OCI-LY1 (cell line): Measurements from ENCODE around the gene TENT4A.

Experiments
- H2AFZ ChIP-seq: fragments of 200-600 bp; sonication (generic), shearing (Covaris generic); 2 replicates; pipeline ENCODE4 v1.6.0; 2014; ENCODE audit warnings: antibody characterized with exemption, mild to moderate bottlenecking, low read length
- H3F3A ChIP-seq: fragments of 200-600 bp; sonication (generic), shearing (Covaris generic); 2 replicates; pipeline ENCODE4 v1.6.0; 2014; ENCODE audit warnings: mild to moderate bottlenecking, antibody characterized with exemption, low read length, moderate library complexity; ENCODE audit not compliant: insufficient read depth
- H3K27ac ChIP-seq: fragments of 200-600 bp; sonication (generic); 2 replicates; pipeline ENCODE4 v1.5.1; 2014; ENCODE audit warnings: low read length, mixed run types, mild to moderate bottlenecking, low read depth; ENCODE audit not compliant: poor library complexity, severe bottlenecking
- H3K27me3 ChIP-seq: fragments of 200-600 bp; sonication (generic); 2 replicates; pipeline ENCODE4 v1.6.0; 2014; ENCODE audit warnings: antibody characterized with exemption, mild to moderate bottlenecking, low read length, moderate library complexity; ENCODE audit not compliant: insufficient read depth
- H3K36me3 ChIP-seq: fragments of 200-600 bp; sonication (generic); 2 replicates; pipeline ENCODE4 v1.6.1; 2014; ENCODE audit warnings: mild to moderate bottlenecking, antibody characterized with exemption, low read length, moderate library complexity, mixed read lengths; ENCODE audit not compliant: insufficient read depth
- H3K4me1 ChIP-seq: fragments of 200-600 bp; sonication (generic); 2 replicates; pipeline ENCODE4 v1.5.1; 2014; ENCODE audit warnings: mild to moderate bottlenecking, low read length, moderate library complexity; ENCODE audit not compliant: insufficient read depth, severe bottlenecking
- H3K4me2 ChIP-seq: fragments of 200-600 bp; sonication (generic), shearing (Covaris generic); 2 replicates; pipeline ENCODE4 v1.6.1; 2014; ENCODE audit warnings: low read length
- H3K4me3 ChIP-seq: fragments of 200-600 bp; sonication (generic); 2 replicates; pipeline ENCODE4 v1.5.1; 2014; ENCODE audit warnings: low read length, low read depth, mild to moderate bottlenecking, mixed read lengths; ENCODE audit not compliant: poor library complexity, severe bottlenecking
- H3K79me2 ChIP-seq: fragments of 200-600 bp; shearing (Covaris generic); 2 replicates; pipeline ENCODE4 v1.6.1; 2016; ENCODE audit warnings: mixed run types, low read length, mixed read lengths; ENCODE audit not compliant: insufficient read depth
- H3K9ac ChIP-seq: fragments of 200-600 bp; sonication (generic), shearing (Covaris generic); 2 replicates; pipeline ENCODE4 v1.6.1; 2014; ENCODE audit warnings: mild to moderate bottlenecking, low read length, mixed read lengths
- H3K9me2 ChIP-seq: fragments of 200-600 bp; sonication (generic), shearing (Covaris generic); 2 replicates; pipeline ENCODE4 v1.6.1; 2014; ENCODE audit warnings: low read depth, mild to moderate bottlenecking, low read length, mixed read lengths
- H3K9me3 ChIP-seq: fragments of 200-600 bp; shearing (Covaris generic); 2 replicates; pipeline ENCODE4 v1.6.1; 2014; ENCODE audit warnings: low read length, mixed read lengths
- H4K20me1 ChIP-seq: fragments of 200-600 bp; sonication (generic), shearing (Covaris generic); 2 replicates; pipeline ENCODE4 v1.6.0; 2016; ENCODE audit warnings: mild to moderate bottlenecking, low read length; ENCODE audit not compliant: insufficient read depth
- CTCF ChIP-seq: fragments of 200-600 bp; sonication (generic), shearing (Covaris generic); IDR thresholded peaks from 2 replicates; pipeline ENCODE4 v1.5.1; 2017; ENCODE audit warnings: mild to moderate bottlenecking, antibody characterized with exemption, low read length, moderate library complexity, mixed read lengths
- EZH2 ChIP-seq: fragments of 200-600 bp; sonication (generic), shearing (Covaris generic); IDR thresholded peaks from 2 replicates; pipeline ENCODE4 v1.8.0; 2017; ENCODE audit warnings: borderline replicate concordance, mixed run types, mild to moderate bottlenecking, antibody characterized with exemption, low read length, moderate library complexity, mixed read lengths

Gene TENT4A

GRCh38 chr5:6775571-6775970 is 62.3 kb downstream of the TENT4A start:
- Histone ChIP-seq H3K9me2 (no peaks in the 10 kb centered on the region), H3K4me3 (no peak overlapping the region), H2AFZ (no peak overlapping the region), H3K36me3 (no peaks in the 10 kb centered on the region), H3K9me3 (no peaks in the 10 kb centered on the region), H3K27me3 (no peaks in the 10 kb centered on the region; the same call in 1 of the 2 replicates), H3K4me1 (no peaks in the 10 kb centered on the region), H3K4me2 (no peak overlapping the region), H3K9ac (no peak overlapping the region), H3F3A (no peaks in the 10 kb centered on the region), H3K79me2 (no peaks in the 10 kb centered on the region), H4K20me1 (no peaks in the 10 kb centered on the region), H3K27ac (no peak overlapping the region)
- TF ChIP-seq CTCF = no peak
- TF ChIP-seq EZH2 = no peak

GRCh38 chr5:6780802-6781391 is 67.7 kb downstream of the TENT4A start:
- Histone ChIP-seq H3K4me3 (no peak overlapping the region), H2AFZ (no peak overlapping the region)

GRCh38 chr5:6781716-6782115 is 68.5 kb downstream of the TENT4A start:
- no peaks in the 10 kb centered on the region for H3K36me3 ChIP-seq
- no peaks in the 10 kb centered on the region for H3K4me1 ChIP-seq
- H3K9me3 ChIP-seq = no peaks in the 10 kb centered on the region
- no peaks in the 10 kb centered on the region for H3K9me2 ChIP-seq
- no peak overlapping the region for H3K9ac ChIP-seq
- no peak overlapping the region for H3K4me2 ChIP-seq
- no peaks in the 10 kb centered on the region; the same call in 1 of the 2 replicates for H3K27me3 ChIP-seq
- no peaks in the 10 kb centered on the region for H3K79me2 ChIP-seq
- no peaks in the 10 kb centered on the region for H4K20me1 ChIP-seq
- no peak overlapping the region for H2AFZ ChIP-seq
- no peak overlapping the region for H3K4me3 ChIP-seq
- H3K27ac ChIP-seq = no peak overlapping the region
- TF ChIP-seq CTCF = no peak
- no peak for TF ChIP-seq EZH2
- no peaks in the 10 kb centered on the region for H3F3A ChIP-seq

More at GRCh38 chr5:6780802-6781391, 67.7 kb downstream of the TENT4A start:
- no peaks in the 10 kb centered on the region for H3K36me3 ChIP-seq
- H3K4me1 ChIP-seq = no peaks in the 10 kb centered on the region
- no peaks in the 10 kb centered on the region for H3K79me2 ChIP-seq
- no peaks in the 10 kb centered on the region for H4K20me1 ChIP-seq
- H3F3A ChIP-seq = no peaks in the 10 kb centered on the region
- TF ChIP-seq EZH2 = no peak
- peak; percentile 74 for TF ChIP-seq CTCF
- H3K27me3 ChIP-seq = no peaks in the 10 kb centered on the region; the same call in 1 of the 2 replicates
- H3K9ac ChIP-seq = no peak overlapping the region
- no peaks in the 10 kb centered on the region for H3K9me2 ChIP-seq
- H3K9me3 ChIP-seq = no peaks in the 10 kb centered on the region
- no peak overlapping the region for H3K4me2 ChIP-seq
- no peak overlapping the region for H3K27ac ChIP-seq
